Prostate gland (tissue), 2 donors: Measurements from ENCODE around the gene NDFIP2. TPM values are rescaled to one million over a fixed set of nuclear protein-coding genes. Genes with fewer than 3 reads are reported as not detected.

ENCODE experiments used
- DNase-seq: peaks from one replicate; pipeline ENCODE4 v3.0.0-alpha.2; 2019; ENCODE audit warnings: low spot score
- H3K27ac ChIP-seq, 2 donors: fragments of 200-600 bp; sonication (generic); 2 replicates each; pipeline ENCODE4 v1.5.1; 2017 to 2019
- H3K27me3 ChIP-seq: fragments of 200-600 bp; sonication (generic); replicated peaks from 2 replicates; pipeline ENCODE4 v1.5.1; 2019; ENCODE audit not compliant: insufficient read depth
- H3K36me3 ChIP-seq, 2 donors: fragments of 200-600 bp; sonication (generic); 1 replicate in 1 of 2; 2 replicates in 1 of 2; pipeline versions ENCODE4 v1.5.1 to v1.8.1; 2017 to 2019
- H3K4me1 ChIP-seq: fragments of 200-600 bp; sonication (generic); replicated peaks from 2 replicates; pipeline ENCODE4 v1.5.1; 2019
- H3K4me3 ChIP-seq, 2 donors: fragments of 200-600 bp; sonication (generic); 2 replicates each; pipeline ENCODE4 v1.5.1; 2017 to 2019
- H3K9me3 ChIP-seq: fragments of 200-600 bp; sonication (generic); 2 replicates; pipeline ENCODE4 v1.5.1; 2017
- CTCF ChIP-seq, 4 experiments: fragments of 200-600 bp in 2 of 4; fragments of 450-650 bp in 2 of 4; sonication (generic) in 2 of 4; IDR thresholded peaks; 1 replicate in 3 of 4; 2 replicates in 1 of 4; pipeline ENCODE4 v1.5.1; 2016 to 2019; ENCODE audit warnings: antibody characterized with exemption in 4 of 4, mild to moderate bottlenecking in 2 of 4, moderate library complexity in 2 of 4
- POLR2A ChIP-seq: fragments of 450-650 bp; IDR thresholded peaks from one replicate; pipeline ENCODE4 v1.6.1; 2016; ENCODE audit warnings: antibody characterized with exemption, mild to moderate bottlenecking
- POLR2AphosphoS5 ChIP-seq: sonication (generic); formaldehyde crosslinking; IDR thresholded peaks from one replicate; pipeline ENCODE4 v1.6.1; 2017; ENCODE audit warnings: antibody characterized with exemption
- WGBS: methylation state at CpG from one replicate; pipeline ENCODE4 v1.1.5; 2018; 5-methylcytosine and 5-hydroxymethylcytosine counted together
- intact Hi-C: fragments of 100-400 bp; cut with DNase I; formaldehyde crosslinking; loops from one replicate; pipeline ENCODE4 v1.14.2; 2022
- total RNA-seq, 2 donors: library from RNA; depleted of rRNA; stranded (reverse); fragments of >200 nt; gene quantifications; one replicate each; pipeline ENCODE4 v1.1.0, GENCODE V29; 2016

NDFIP2 gene
- total RNA-seq, result 10 to 100 TPM; 22.2 to 30.8 TPM

GRCh38 chr13:79480954-79481684 lies at the start of gene NDFIP2:
NDFIP2 (plus strand) TSS chr13:79481155; CDS start chr13:79481204, 49 bp downstream.
- H3K4me1 ChIP-seq, result no peaks in the 10 kb centered on the region
- TF ChIP-seq POLR2AphosphoS5 (peak; percentile 92), CTCF (IDR thresholded peaks at IDR 0.05) (peak in 1 of 4 experiments; percentile 28), POLR2A (peak; percentile 81)
- no peaks in the 10 kb centered on the region for H3K9me3 ChIP-seq
- H3K4me3 ChIP-seq, result peak within 1 kb of the TSS; percentile 77 to 89
- no peaks in the 10 kb centered on the region for H3K27me3 ChIP-seq
- intact Hi-C loops, result no loop called here
- no peaks in the 10 kb centered on the region for H3K36me3 ChIP-seq
- WGBS, result 0% methylated on average over 68 of the region's 74 CpGs
- peak; percentile 85 for DNase-seq
- H3K27ac ChIP-seq, result peak within 1 kb of the TSS; percentile 87 to 89

- H3K27ac ChIP-seq, result no peak overlapping the region
These were observed 48.9 kb upstream of the NDFIP2 start for GRCh38 chr13:79432086-79432485.

GRCh38 chr13:79432992-79433391 lies 48.0 kb upstream of the NDFIP2 start:
- DNase-seq, result no peak
- Histone ChIP-seq H3K4me1 (no peaks in the 10 kb centered on the region), H3K9me3 (no peaks in the 10 kb centered on the region), H3K36me3 (no peaks in the 10 kb centered on the region), H3K27ac (no peak overlapping the region), H3K27me3 (no peaks in the 10 kb centered on the region), H3K4me3 (no peak overlapping the region)
- TF ChIP-seq POLR2A, result no peak
- TF ChIP-seq CTCF (IDR thresholded peaks at IDR 0.05), result no peak
- no peak for TF ChIP-seq POLR2AphosphoS5
- intact Hi-C loops, result loop anchor here (5.0 kb wide), 1 partner anchor 104 kb away; no protein-coding TSS in a partner anchor
- WGBS, result 90% methylated on average over 11 of the region's 11 CpGs

More at GRCh38 chr13:79432086-79432485, 48.9 kb upstream of the NDFIP2 start:
- no peak overlapping the region for H3K4me3 ChIP-seq
- intact Hi-C loops, result loop anchor here (5.0 kb wide), 1 partner anchor 105 kb away; no protein-coding TSS in a partner anchor
- DNase-seq, result no peak
- no peaks in the 10 kb centered on the region for H3K27me3 ChIP-seq
- H3K9me3 ChIP-seq, result no peaks in the 10 kb centered on the region
- H3K36me3 ChIP-seq, result no peaks in the 10 kb centered on the region
- 90% methylated on average over 6 of the region's 6 CpGs for WGBS
- no peak for TF ChIP-seq POLR2A
- no peak for TF ChIP-seq POLR2AphosphoS5
- TF ChIP-seq CTCF (IDR thresholded peaks at IDR 0.05), result no peak
- no peaks in the 10 kb centered on the region for H3K4me1 ChIP-seq

GRCh38 chr13:79434556-79434955 lies 46.4 kb upstream of the NDFIP2 start:
- Histone ChIP-seq H3K27me3 (no peaks in the 10 kb centered on the region), H3K4me3 (no peak overlapping the region), H3K4me1 (no peaks in the 10 kb centered on the region), H3K36me3 (no peaks in the 10 kb centered on the region), H3K9me3 (no peaks in the 10 kb centered on the region), H3K27ac (no peak overlapping the region)
- intact Hi-C loops, result loop anchor here (5.0 kb wide), 1 partner anchor 103 kb away; no protein-coding TSS in a partner anchor
- DNase-seq, result no peak
- TF ChIP-seq POLR2AphosphoS5, result no peak
- no peak for TF ChIP-seq CTCF (IDR thresholded peaks at IDR 0.05)
- 77% methylated on average over 1 of the region's 1 CpG for WGBS

GRCh38 chr13:79435561-79435990 lies 45.4 kb upstream of the NDFIP2 start:
- TF ChIP-seq POLR2A (no peak), CTCF (IDR thresholded peaks at IDR 0.05) (no peak), POLR2AphosphoS5 (no peak)
- intact Hi-C loops, result no loop called here
- DNase-seq, result no peak
- Histone ChIP-seq H3K36me3 (no peaks in the 10 kb centered on the region), H3K4me1 (no peaks in the 10 kb centered on the region), H3K27ac (no peak overlapping the region), H3K4me3 (no peak overlapping the region), H3K9me3 (no peaks in the 10 kb centered on the region), H3K27me3 (no peaks in the 10 kb centered on the region)
- 18% methylated on average over 1 of the region's 1 CpG for WGBS
